Mucosa of rectum (tissue), 2 donors: ENCODE data around the gene NT5C3A.

Experiments
- H3K27ac ChIP-seq, 2 donors: one replicate each; pipeline ENCODE4 v1.7.0; 2013; ENCODE audit warnings: inconsistent platforms in 2 of 2, low read depth in 2 of 2, low read length in 2 of 2
- H3K27me3 ChIP-seq, 2 donors: one replicate each; pipeline ENCODE4 v1.7.0; 2013; ENCODE audit warnings: low read length in 2 of 2; ENCODE audit not compliant: control insufficient read depth in 2 of 2, insufficient read depth in 2 of 2
- H3K36me3 ChIP-seq, 2 donors: one replicate each; pipeline ENCODE4 v1.7.0; 2013; ENCODE audit warnings: low read length in 2 of 2; ENCODE audit not compliant: control insufficient read depth in 2 of 2, insufficient read depth in 2 of 2
- H3K4me1 ChIP-seq, 2 donors: one replicate each; pipeline ENCODE4 v1.7.0; 2013; ENCODE audit warnings: low read length in 2 of 2, mild to moderate bottlenecking in 1 of 2; ENCODE audit not compliant: control insufficient read depth in 2 of 2, insufficient read depth in 2 of 2
- H3K4me3 ChIP-seq, 2 donors: one replicate each; pipeline ENCODE4 v1.7.0; 2013; ENCODE audit warnings: low read length in 2 of 2
- H3K9ac ChIP-seq, 2 donors: one replicate each; pipeline ENCODE4 v1.7.0; 2013; ENCODE audit warnings: low read length in 2 of 2, low read depth in 1 of 2, mild to moderate bottlenecking in 1 of 2
- H3K9me3 ChIP-seq, 2 donors: one replicate each; pipeline ENCODE4 v1.7.0; 2013; ENCODE audit warnings: low read length in 2 of 2; ENCODE audit not compliant: control insufficient read depth in 2 of 2
- donor health status: healthy.
- donor health status: Normal muscosa, but diverticular disease.

NT5C3A gene

GRCh38 chr7:33062023-33062781 lies at the start of gene NT5C3A:
TSS of gene NT5C3A (minus strand) at chr7:33062776. CDS start at chr7:33062705, 71 bp downstream.
- Histone ChIP-seq H3K4me1 (peaks cover 11 to 16% of the 10 kb centered on the region in 2 donors), H3K36me3 (no peaks in the 10 kb centered on the region), H3K27ac (peak within 1 kb of the TSS; percentile 97 to 98), H3K9me3 (peaks cover 3% of the 10 kb centered on the region in 2 donors), H3K27me3 (no peaks in the 10 kb centered on the region), H3K4me3 (peak within 1 kb of the TSS; percentile 91 to 93), H3K9ac (peak within 1 kb of the TSS; percentile 84 to 94)

- Histone ChIP-seq H3K4me1 (peaks cover 13 to 20% of the 10 kb centered on the region in 2 donors), H3K27ac (no peak overlapping the region), H3K27me3 (no peaks in the 10 kb centered on the region), H3K9me3 (no peaks in the 10 kb centered on the region), H3K4me3 (no peak overlapping the region), H3K36me3 (no peaks in the 10 kb centered on the region), H3K9ac (no peak overlapping the region)
Observed at GRCh38 chr7:33111614-33112013, 49.0 kb upstream of the NT5C3A start.

- Histone ChIP-seq H3K4me1 (peaks cover 13 to 20% of the 10 kb centered on the region in 2 donors), H3K27ac (peak overlapping the region in 1 of 2 donors; percentile 9), H3K36me3 (no peaks in the 10 kb centered on the region), H3K27me3 (no peaks in the 10 kb centered on the region), H3K9me3 (no peaks in the 10 kb centered on the region), H3K4me3 (peak overlapping the region; percentile 62 to 79), H3K9ac (peak overlapping the region; percentile 32 to 42)
Observed at GRCh38 chr7:33109758-33110238, 47.2 kb upstream of the NT5C3A start.

GRCh38 chr7:33109005-33109757 lies 46.6 kb upstream of the NT5C3A start, which contains the start of gene RP9:
TSS of gene RP9 (minus strand) at chr7:33109404. CDS start at chr7:33109372, 32 bp downstream.
- peaks cover 13 to 20% of the 10 kb centered on the region in 2 donors for H3K4me1 ChIP-seq
- H3K4me3 ChIP-seq = peak within 1 kb of the TSS; percentile 79 to 89
- peak within 1 kb of the TSS; percentile 51 to 61 for H3K27ac ChIP-seq
- H3K27me3 ChIP-seq = no peaks in the 10 kb centered on the region
- H3K9me3 ChIP-seq = no peaks in the 10 kb centered on the region
- H3K9ac ChIP-seq = peak within 1 kb of the TSS; percentile 80 to 86
- no peaks in the 10 kb centered on the region for H3K36me3 ChIP-seq

GRCh38 chr7:33108554-33109004 lies 46.0 kb upstream of the NT5C3A start:
- no peaks in the 10 kb centered on the region for H3K27me3 ChIP-seq
- peak overlapping the region; percentile 79 to 89 for H3K4me3 ChIP-seq
- peaks cover 13 to 20% of the 10 kb centered on the region in 2 donors for H3K4me1 ChIP-seq
- H3K9ac ChIP-seq = peak overlapping the region; percentile 80 to 86
- H3K36me3 ChIP-seq = peaks cover under 1 to 3% of the 10 kb centered on the region in 2 donors
- H3K9me3 ChIP-seq = no peaks in the 10 kb centered on the region
- H3K27ac ChIP-seq = peak overlapping the region; percentile 51 to 61

- Histone ChIP-seq H3K4me1 (peaks cover 13 to 20% of the 10 kb centered on the region in 2 donors), H3K27me3 (no peaks in the 10 kb centered on the region), H3K27ac (no peak overlapping the region), H3K9ac (peak overlapping the region; percentile 43 to 86), H3K36me3 (peaks cover 3 to 14% of the 10 kb centered on the region in 2 donors), H3K9me3 (no peaks in the 10 kb centered on the region), H3K4me3 (peak overlapping the region; percentile 24 to 89)
Observed at GRCh38 chr7:33107136-33108066, 44.8 kb upstream of the NT5C3A start.

GRCh38 chr7:33101906-33102305 lies 39.3 kb upstream of the NT5C3A start:
- H3K36me3 ChIP-seq = peaks cover 28 to 46% of the 10 kb centered on the region in 2 donors
- H3K9me3 ChIP-seq = no peaks in the 10 kb centered on the region
- H3K4me1 ChIP-seq = no peaks in the 10 kb centered on the region
- H3K9ac ChIP-seq = no peak overlapping the region
- no peak overlapping the region for H3K4me3 ChIP-seq
- no peaks in the 10 kb centered on the region for H3K27me3 ChIP-seq
- no peak overlapping the region for H3K27ac ChIP-seq

GRCh38 chr7:33100770-33101169 lies 38.2 kb upstream of the NT5C3A start:
- H3K27me3 ChIP-seq = no peaks in the 10 kb centered on the region
- H3K9ac ChIP-seq = no peak overlapping the region
- H3K4me1 ChIP-seq = no peaks in the 10 kb centered on the region
- H3K9me3 ChIP-seq = no peaks in the 10 kb centered on the region
- H3K36me3 ChIP-seq = peaks cover 38 to 58% of the 10 kb centered on the region in 2 donors
- no peak overlapping the region for H3K27ac ChIP-seq
- H3K4me3 ChIP-seq = no peak overlapping the region

GRCh38 chr7:33099154-33099940 lies 36.8 kb upstream of the NT5C3A start:
- no peak overlapping the region for H3K9ac ChIP-seq
- no peak overlapping the region for H3K27ac ChIP-seq
- H3K36me3 ChIP-seq = peaks cover 40 to 66% of the 10 kb centered on the region in 2 donors
- H3K27me3 ChIP-seq = no peaks in the 10 kb centered on the region
- no peaks in the 10 kb centered on the region for H3K4me1 ChIP-seq
- H3K9me3 ChIP-seq = no peaks in the 10 kb centered on the region
- H3K4me3 ChIP-seq = no peak overlapping the region
